Activated CD4-positive, CD25-positive, alpha-beta regulatory T cell treated with anti-CD3 and anti-CD28 coated beads, Interleukin-2, amount 50 U/mL, for 16 hours (primary cell): ENCODE results near the gene IL22RA2.

Source experiments
- DNase-seq: peaks from one replicate; pipeline ENCODE4 v3.0.0-alpha.2; 2020; ENCODE audit warnings: low read depth, low spot score

IL22RA2 gene

DNA sequence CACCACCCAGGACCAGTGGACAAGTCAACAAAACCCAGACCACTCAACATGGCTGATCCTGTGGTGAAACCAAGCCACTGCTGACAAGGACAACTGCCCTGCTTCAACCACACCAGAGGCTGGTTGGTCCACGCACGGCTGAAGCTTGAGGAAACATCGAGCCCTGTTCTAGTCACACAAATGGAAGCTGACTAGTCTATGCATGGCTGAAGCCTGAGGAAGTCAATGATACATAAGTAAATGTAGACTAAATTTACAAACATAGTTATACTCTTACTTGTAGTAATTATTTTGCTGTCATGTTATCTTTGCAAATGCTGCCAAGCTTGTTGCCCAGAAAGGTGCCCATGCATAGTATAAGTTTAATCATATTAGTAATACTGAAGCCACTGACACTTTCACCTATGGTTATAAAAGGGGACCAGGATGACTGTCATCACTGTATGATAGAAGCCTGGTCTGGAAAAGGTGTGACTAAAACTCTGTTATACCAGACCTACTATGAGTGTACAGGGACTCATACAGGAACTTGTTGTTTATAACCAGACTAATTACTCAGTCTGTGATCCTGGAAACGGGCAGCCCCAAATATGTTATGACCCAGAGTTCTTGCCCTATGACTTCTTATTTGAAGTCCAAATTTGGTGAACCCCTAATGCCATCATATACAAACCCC lies 5.6 kb downstream of the IL22RA2 start:
- no peak for DNase-seq

DNA sequence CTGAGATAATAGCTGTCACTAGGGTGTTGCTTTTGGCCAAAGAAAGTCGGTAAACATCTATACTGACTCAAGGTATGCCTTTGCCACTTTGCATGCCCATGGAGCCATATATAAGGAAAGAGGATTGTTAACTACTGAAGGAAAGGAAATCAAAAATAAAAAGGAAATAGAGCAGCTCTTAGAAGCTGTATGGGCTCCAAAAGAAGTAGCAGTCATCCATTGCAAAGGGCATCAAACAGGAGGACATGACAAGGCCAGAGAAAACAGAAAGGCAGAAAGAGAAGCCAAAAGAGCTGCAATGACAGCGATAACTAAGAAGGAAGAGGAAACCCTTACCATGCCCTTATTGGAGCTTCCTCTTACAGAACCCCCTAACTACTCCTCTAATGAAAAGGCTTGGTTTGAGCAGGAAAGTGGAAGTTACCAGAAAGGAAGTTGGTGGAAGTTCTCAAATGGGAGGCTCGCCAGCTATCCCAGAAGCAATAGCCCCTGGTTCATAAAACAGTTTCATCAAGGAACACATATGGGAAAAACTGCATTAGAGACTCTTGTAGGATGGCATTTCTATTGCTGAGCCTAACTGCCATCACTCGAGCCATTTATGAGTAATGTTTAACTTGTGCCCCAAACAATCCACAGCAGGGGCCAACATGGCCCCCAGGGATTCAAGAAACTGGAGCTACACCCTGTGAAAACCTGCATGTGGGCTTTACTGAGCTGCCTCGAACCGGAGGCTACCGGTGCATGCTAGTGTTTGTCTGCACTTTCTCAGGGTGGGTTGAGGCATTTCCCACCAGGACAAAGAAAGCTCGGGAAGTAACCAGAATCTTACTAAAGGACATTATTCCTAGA lies 7.0 kb downstream of the IL22RA2 start:
- DNase-seq: no peak

DNA sequence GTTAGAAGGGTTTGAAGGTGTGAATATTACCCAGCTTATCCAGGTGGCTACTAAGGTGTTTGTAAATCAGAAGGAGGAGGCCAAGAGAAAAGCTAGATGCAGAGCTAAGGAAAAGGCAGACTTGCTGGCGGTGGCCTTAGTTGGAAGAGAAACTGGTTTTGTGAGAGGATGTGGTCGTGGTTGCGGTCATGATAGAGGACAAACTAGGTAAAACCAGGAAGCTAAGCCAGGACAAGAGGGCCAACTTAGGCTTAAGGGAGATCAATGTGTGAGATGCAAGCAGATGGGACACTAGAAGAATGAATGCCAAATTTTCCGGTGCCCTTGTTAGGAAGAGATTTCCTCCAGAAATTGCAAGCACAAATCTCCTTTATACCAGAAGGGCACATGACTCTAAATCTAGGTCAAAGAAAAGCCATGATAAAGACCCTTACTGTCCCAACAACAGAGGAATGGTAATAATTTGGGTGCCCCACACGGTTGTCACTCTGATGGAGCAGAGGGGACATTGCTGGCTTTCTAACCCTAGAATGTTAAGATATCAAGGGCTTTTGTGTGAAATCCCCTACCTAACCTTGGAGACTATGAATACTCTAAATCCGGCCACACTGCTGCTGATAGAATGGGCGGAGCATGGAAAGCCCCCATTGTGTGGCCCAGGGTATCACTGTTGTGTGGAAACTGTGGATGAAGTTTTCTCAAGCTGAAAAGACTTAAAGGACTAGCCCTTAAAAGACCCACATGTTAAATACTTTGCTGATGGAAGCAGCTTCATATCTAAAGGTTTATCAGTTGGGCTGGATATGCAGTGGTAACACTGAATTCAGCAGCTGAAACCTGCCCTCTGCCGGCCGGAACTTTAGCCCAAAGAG lies 7.8 kb downstream of the IL22RA2 start:
- DNase-seq: no peak

DNA sequence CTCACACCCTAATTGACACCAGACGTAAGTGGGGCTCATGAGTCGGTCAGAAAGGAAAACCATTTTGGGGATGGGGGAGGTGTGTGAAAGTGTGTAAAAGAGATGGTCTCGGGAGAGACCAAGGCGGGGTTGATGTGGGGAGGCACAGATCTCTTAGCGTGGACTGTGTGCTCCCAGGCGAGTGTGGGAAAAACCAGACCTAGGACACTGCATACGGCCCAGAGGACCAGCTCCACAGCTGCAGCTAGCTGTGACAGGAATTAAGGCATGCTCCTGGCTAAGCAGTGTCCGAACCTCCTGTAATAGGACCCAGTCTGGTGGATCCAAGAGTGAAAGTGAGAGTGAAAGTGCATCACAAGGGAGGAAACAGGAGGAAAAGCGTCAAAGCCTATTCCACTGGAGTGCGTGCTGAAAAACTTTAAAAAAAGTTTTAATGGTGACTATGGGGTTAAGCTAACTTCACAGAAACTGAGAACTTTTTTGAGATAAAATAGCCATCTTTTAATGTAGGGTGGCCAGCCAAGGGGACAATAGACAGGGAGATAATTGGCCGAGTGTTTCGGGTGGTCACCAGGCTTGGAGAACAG lies 9.6 kb downstream of the IL22RA2 start:
- DNase-seq: no peak

DNA sequence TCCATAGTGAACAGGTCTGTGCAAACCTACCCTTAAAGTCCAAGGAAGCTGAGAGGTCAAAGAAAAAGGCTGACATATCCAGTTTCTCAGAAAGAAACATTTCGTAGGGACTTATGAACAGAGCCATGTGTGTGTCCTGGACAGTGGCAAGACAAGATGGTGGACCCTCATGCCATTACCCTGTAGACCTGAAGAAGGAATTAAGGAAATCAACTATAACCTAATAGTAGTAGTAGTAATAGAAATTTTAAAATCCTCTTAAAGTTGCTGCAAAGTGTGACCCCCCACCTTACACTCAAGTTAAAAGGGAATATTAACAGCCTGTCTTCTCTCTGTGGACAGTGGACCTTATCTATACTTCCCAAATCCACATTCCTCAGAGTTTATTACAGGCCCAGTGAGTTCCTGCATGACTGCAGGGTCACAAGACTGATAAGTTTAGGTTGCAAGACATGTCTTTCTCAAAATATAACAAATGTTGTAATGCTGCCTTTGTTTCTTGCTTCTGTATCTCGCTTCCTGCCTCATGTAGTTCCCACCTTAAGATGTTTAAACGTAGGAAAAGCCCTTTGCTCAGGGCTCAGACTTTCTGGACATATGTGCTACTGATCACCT lies 10.6 kb downstream of the IL22RA2 start:
- no peak for DNase-seq

DNA sequence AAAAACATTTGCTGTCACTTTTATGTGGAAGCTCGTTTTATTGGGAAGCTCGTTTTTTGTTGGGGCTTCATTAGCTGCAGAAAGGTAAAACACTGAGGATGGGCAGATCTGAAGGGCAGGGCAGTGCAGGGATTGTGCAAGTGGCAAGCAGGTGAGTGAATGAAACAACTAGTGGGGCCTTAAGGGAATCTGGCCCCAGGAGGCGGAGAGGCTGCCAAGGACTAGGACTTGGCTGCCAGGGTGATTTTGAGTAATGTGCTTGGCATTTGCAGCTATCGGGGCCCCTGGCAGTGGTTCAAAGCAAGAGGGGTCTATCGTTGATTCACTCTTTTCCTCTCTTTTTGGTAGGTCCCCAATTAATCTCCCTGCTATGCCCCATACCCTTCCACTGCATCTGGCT lies 11.5 kb downstream of the IL22RA2 start:
- DNase-seq: no peak

DNA sequence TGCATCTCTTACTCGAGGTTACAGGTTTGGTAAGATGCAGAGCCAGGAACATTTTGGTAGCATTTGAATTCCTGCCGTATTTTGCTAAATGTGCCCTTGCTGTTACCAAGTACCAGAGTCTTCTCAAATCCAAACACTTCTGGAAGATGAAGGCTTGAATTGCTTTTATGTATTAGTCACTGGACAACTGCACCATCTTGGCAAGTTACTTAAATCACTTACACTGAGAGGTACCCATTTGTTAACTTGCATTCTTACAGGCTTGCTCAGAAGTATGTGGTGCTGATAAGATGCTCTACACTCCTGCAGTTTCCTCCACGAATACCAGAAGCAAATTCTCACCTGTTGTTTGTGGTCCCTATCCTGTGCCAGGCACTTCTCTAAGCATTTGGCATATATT lies 12.7 kb downstream of the IL22RA2 start:
- no peak for DNase-seq

DNA sequence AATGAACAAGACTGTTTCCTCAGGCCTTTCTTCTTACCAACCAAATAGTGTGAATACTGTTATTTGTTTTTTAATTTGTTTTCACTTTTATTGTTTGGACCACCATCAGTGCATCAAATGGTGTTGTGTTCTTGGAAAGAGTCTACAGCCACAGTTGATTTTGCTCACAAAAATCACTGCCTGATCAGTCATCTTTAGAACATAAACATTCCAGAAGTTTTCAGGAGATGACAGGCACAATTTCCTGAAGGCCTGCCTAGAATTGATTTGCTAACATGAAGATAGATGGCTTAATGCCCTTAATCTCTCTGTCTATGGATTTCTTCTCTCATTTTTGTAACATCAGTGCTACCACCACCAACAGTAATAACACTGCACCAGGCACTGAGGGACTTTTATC lies 13.5 kb downstream of the IL22RA2 start:
- DNase-seq: no peak

DNA sequence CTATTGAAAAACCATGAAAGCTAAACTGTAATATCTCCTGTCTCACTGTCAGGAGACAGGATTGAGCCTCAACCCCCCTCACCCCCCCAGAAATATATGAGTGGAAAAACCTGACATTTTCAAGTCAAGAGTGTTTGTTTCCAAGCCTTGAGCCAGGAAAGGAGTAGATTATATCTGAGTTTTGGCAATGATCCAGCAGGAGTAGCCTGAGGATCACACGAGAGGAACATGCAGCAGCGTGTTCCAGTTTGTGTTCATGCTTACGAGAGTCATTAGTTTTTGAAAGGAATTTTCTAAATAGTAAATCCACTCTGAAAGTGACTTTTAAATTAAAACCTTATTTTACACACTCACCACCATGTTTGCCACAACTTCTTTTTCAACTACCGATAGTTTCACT lies 15.8 kb downstream of the IL22RA2 start:
- DNase-seq: no peak

DNA sequence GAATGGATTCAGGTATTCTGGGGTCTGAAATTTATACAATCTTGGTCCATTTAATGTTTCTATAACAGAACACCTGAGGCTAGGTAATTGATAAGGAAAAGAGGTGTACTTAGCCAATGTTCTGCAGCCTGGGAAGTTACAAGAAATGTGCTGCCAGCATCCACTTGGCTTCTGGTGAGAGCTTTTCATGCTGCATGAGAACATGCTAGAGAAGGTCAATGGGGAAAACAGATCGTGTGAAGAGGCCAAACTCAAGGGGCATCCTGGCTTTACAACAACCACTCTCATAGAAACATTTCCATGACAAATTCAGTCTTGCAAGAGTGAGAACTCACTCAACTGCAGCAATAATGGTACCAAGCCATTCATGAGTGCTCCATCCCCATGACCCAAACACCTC lies 16.8 kb downstream of the IL22RA2 start:
- no peak for DNase-seq

DNA sequence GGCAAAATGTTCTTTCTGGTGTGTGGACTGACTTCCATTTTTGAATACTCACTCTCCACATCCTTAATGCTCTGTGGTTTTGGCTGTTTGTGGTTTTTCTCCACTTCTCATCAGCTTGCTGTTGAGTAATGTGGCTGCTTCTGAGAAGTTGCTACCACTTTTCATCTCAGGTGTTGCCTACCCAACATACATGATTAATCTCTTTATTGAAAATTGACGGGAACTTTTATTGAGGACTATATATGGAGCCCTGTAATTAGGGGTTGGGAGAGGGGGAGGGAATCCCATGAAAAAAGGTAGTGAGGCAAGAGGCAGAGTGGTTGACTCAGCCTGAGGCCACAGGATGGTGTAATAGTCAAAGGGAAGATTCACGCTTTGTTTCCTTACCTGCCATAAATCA lies 17.6 kb downstream of the IL22RA2 start:
- DNase-seq: no peak

DNA sequence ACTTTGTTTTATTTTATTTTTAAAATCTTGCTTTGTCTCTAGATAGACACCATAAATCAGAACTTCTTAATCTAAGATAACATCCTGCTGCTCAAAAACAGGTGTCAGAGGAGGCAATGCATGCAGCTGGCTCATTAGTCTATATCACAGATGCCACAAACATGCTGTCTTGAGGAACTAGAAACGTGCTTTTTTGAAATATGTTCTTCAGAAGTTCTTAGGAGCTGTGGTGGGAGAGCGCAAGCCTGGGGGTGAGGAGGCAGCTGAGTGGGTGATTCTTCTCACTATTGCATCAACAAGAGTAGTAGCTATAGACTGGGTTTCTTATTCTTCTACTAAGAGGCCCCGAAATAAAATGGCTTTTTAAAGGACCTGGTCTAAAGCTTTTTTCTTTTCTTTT lies 23.4 kb downstream of the IL22RA2 start:
- DNase-seq: no peak

DNA sequence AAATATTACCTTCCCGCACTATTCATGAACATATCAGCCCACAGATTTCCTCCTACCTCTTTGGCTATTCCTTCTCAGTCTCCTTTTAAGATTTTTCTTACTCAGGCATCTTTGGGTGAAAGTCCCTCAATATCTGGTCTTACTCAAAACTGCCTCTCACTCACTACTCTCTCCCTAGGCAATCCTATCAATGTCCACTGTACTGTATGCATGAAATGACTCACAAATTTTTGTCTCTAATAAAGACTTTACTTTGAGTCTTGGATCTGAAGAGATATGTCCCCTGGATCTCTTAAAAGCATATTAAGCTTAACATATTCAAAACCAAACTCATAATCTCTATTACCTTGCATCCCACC lies 24.4 kb downstream of the IL22RA2 start:
- no peak for DNase-seq

DNA sequence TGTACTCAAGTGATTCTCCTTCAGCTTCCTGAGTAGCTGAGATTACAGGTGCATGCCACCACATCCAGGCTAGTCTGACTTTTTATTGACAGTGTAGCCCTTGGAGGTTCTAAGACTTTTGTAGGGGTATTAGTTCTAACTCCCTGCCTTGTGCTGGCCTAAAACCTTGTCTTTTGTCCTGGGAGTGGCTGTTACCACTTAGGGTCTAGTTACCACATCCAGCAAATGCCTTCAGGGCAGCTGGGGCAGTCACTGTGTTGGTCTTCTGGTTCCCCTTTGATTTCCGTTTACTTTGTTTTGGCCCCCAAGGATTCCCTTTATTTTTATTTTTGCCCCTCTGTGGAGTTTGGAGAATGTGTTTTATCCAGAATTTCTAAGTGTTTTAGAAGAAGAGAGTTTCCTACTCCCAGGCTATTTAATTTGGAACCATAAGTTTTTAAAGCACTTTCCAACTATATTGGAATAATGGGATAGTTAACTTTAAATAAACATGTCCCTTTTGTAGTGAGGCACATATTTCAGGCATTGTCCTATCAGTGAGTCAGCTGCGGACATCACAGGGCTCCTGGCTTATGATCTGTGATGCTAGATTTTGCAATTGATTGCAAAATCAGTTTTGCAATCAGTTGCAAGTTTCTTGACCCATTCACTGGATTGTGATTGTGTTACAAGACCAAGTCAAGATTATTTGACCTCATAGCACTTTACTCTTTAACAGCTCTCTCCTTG lies 25.0 kb downstream of the IL22RA2 start:
- no peak for DNase-seq

DNA sequence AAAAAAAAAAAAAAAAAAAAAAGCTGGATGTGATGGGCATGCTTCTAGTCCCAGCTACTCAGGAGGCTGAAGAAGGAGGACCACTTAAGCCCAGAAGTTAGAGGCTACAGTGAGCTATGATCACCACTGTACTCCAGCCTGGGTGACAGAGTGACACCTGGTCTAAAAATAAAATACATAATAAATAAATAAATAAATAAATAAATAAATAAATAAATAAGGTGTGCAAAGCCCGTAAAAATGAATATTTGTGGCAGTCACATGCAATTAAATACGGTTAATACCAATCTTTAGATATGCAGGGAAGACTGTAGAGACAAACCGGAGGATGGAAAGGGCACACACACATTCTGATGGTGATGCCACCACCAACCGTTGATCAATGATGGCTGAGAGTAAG lies 26.2 kb downstream of the IL22RA2 start:
- no peak for DNase-seq

DNA sequence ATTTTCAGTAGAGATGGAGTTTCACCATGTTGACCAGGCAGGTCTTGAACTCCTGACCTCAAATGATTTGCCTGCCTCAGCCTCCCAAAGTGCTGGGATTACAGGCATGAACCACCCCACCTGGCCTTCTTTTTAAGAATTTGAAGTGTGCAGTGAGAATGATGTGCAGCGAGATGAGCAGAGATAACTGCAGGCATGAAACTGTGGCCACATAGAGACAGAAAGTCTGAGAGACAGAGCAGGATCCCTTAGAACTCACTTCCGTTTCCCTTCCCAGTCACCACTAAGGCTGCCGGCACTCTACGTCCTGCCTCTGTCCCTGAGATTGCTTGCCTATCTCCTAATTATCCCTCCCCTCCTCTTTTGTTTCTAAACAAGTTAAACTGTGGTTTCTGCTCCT lies 27.2 kb downstream of the IL22RA2 start:
- no peak for DNase-seq

DNA sequence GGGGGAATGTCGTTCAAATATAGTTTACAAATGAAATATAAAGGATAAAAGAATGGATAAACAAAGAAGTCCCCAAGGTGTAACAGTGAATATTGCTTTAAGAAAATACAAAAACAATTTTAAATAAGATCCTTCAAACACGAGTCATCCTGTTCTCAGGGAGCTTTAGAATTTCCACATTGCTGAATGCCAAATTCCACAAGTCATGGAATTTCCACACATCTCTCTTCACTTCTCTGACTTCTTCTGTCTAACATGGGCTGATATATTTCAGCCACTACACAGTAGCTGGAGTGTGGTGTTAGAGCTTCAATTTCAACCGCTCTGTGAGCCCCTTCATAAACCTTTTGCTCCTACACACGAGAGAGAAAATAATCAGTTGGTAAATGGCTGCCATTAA lies 28.0 kb downstream of the IL22RA2 start:
- no peak for DNase-seq

DNA sequence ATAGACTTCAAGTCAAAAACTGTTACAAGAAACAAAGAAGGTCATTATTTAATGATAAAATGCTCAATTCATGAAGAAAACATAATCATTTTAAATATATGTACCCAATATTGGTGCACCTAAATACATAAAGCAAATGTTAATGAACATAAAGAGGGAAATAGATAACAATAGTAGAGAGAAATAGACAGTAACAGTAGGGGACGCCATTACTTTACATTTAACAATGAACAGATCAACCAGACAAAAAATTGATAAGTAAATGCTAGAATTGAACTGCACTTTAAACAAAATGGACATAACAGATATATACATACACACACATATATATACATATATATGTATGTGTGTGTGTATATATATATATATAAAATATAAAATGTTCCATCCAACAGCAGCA lies 37.4 kb downstream of the IL22RA2 start:
- no peak for DNase-seq

DNA sequence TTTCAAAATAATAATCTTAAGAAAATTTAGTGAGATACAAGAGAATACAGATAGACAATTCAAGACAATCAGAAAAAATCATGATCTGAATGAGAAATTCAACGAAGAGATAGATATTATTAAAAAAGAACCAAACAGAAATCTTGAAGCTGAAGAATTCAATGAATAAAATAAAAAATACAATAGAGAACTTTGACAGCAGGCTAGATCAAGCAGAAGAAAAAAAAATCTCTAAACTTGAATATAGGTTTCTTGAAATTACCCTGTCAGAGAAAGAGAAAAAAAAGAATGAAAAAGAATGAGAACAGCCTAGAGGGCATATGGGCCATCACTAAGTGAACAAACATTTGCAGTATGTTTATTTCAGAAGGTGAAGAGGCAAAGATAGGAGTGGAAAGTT lies 39.0 kb downstream of the IL22RA2 start:
- DNase-seq: no peak

DNA sequence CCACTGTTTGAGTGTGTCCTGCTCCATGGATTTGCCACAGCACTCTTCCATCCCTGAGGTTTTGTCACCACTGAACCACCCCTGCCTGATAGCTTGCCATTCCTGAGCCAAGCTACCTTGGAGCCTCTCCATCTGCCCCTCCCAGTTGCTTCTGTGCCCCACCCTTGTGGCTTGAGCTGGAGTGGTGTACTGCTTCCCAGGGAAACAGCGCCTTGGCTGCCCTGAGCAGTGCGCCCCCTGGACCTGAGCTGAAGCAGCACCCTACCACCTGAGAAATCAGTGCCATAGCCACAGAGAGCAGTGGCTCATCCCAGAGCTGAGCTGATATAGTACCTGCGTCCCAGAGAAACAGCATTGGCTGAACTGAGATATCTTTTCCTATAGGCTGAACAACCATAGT lies 40.3 kb downstream of the IL22RA2 start:
- DNase-seq: no peak

DNA sequence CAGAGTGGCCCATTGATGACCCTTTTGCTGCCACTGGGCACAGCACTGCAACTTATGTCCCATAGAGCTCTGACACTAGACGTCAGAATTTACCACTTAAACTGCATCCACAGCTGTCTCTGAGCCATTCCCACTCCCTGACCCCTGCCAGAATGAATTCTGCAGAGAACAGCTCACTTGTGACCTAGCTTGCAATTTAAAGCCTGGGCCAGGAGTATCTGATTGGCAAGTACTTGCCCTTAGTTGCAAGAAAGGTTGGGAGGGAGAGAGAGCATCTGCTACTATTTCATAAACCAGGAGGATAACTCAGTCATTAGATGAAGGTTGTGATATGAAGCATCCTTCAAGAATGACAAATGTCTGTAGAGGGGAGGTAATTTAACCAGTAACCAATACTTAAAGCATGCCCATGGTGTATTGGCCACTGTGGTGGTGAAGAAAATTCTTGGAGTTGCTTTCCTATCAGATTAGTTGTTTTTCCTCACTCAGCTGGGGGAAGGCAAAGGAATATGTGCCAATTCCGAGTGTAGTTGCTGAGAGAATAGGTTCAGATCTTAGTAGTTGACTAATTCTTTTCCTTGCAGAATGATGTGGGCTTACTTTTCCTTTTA lies 46.5 kb downstream of the IL22RA2 start:
- no peak for DNase-seq
